Erythroblast (primary cell): ENCODE measurements around the gene NDUFA5.

ENCODE experiments used
- GATA1 ChIP-seq: IDR thresholded peaks from 2 replicates; pipeline ENCODE4 v1.6.1; 2011; ENCODE audit warnings: low read depth, mild to moderate bottlenecking, control low read depth, low read length, moderate library complexity
- POLR2A ChIP-seq: IDR thresholded peaks from 2 replicates; pipeline ENCODE4 v1.6.1; 2011; ENCODE audit warnings: mild to moderate bottlenecking, low read length

- TF ChIP-seq POLR2A, result no peak
- TF ChIP-seq GATA1, result no peak
These were observed 13.0 kb upstream of the NDUFA5 start for GRCh38 chr7:123570390-123571182.
